ENCODE data around the gene ST3GAL4.

GRCh38 chr11:126366064-126366822 is 10.8 kb downstream of the ST3GAL4 start:
- TF ChIP-seq, protein P1, sequence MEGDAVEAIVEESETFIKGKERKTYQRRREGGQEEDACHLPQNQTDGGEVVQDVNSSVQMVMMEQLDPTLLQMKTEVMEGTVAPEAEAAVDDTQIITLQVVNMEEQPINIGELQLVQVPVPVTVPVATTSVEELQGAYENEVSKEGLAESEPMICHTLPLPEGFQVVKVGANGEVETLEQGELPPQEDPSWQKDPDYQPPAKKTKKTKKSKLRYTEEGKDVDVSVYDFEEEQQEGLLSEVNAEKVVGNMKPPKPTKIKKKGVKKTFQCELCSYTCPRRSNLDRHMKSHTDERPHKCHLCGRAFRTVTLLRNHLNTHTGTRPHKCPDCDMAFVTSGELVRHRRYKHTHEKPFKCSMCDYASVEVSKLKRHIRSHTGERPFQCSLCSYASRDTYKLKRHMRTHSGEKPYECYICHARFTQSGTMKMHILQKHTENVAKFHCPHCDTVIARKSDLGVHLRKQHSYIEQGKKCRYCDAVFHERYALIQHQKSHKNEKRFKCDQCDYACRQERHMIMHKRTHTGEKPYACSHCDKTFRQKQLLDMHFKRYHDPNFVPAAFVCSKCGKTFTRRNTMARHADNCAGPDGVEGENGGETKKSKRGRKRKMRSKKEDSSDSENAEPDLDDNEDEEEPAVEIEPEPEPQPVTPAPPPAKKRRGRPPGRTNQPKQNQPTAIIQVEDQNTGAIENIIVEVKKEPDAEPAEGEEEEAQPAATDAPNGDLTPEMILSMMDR (IDR thresholded peaks at IDR 0.05) = no peak
- no peak for TF ChIP-seq ZFX (IDR thresholded peaks at IDR 0.05; ENCODE audit: borderline replicate concordance)

Data from 22Rv1 (cell line).